RCC 7860 (cell line): ENCODE measurements around the gene PLEKHG4B.
A peak's percentile ranks its signal among the peaks of the same experiment; 100 is the strongest.
"Not testable (repeated sequence)": the region's sequence is repeated elsewhere in the genome, so short reads cannot be mapped to it uniquely, and the experiment has no call there.

Source experiments
- DNase-seq: peaks from one replicate; pipeline ENCODE4 v3.0.0-alpha.2; 2015; ENCODE audit warnings: low spot score
- FAIRE-seq: peaks from 2 replicates; lab custom pipeline; 2012; peaks lifted over from hg19 to GRCh38; lab: Jason Lieb, UNC

Gene PLEKHG4B

DNA sequence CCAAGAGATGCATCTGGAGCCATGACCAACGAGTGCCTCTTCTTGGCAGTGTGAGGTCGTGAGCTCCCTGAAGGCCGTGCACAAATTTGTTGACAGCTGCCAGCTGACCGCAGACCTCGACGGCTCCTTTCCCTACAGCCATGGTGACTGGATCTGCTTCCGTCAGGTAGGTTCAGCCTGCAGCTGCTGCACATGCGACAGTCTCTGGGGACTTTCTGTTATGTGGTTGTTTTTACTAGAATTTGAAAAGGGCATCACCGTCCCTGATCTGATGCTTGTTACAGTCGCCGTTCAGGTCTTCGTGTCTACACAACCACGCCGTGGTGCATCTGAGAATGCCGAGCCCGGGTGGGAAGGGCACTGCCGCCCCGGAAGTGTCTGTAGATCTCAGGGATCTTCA is 62.9 kb downstream of the PLEKHG4B start:
- FAIRE-seq (no peak), DNase-seq (no peak)

DNA sequence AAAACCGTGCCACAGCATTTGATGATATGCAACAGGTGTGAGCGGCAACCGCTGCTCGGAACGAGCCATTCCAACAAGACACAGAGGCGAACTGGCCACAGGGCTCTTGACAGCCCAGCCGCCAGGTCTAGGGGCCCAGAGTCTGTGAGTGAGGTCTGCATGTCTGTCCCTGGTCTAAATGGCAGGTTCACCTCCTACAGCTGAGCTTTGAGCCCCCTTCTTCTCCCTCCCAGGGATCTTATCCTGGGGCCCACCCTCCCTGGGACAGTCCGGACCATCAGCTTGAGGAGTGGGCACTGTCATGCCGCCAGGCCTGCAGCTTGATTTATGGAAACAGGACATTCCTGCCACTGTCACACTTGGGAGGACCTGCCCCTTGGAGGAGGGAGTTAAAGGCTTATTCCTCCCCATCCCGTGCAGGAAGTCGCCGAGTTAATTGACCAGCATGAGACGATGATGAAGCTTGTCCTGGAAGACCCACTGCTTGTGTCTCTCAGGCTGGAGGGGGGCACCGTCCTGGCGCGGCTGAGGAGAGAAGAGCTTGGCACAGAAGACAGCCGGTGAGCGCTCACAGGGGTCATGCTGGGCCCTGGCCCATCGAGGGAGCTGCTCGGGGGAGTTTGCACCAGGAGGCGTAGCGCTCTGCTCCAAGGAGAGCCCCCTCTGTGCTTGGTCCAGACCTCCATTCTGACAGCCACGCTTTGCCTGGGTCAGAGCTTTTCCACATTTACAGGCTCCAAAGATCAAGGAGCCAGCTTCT is 63.9 kb downstream of the PLEKHG4B start:
- no peak for FAIRE-seq
- DNase-seq: no peak

DNA sequence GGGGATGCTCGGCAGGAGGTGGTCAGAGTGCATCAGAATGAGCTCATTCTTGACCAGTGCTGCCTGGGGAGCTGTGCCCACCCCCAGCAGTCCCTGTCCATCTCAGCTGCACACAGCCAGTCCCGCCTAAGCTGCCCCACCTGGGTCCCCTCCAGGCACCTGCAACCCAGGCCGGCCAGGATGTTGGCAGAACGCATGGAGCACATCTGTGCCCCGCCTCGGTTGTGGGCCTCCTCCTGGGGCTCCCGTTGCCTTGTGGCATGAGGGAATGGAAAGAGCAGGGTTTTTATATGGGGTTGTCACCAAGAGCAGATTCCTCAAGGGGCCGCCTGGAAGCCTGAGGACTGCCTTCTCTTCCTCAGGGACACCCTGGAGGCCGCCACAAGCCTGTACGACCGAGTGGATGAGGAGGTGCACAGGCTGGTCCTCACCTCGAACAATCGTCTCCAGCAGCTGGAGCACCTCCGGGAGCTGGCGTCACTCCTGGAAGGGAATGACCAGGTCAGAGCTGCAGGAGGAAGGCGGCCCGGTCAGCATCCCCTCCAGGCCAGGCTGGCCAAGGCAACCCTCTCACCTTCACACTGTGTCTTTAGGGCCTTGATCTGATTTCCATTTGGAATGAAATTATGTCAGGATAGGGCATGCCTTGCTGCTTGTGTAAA is 64.6 kb downstream of the PLEKHG4B start:
- DNase-seq (peak; percentile 57), FAIRE-seq (peak; percentile 53)

DNA sequence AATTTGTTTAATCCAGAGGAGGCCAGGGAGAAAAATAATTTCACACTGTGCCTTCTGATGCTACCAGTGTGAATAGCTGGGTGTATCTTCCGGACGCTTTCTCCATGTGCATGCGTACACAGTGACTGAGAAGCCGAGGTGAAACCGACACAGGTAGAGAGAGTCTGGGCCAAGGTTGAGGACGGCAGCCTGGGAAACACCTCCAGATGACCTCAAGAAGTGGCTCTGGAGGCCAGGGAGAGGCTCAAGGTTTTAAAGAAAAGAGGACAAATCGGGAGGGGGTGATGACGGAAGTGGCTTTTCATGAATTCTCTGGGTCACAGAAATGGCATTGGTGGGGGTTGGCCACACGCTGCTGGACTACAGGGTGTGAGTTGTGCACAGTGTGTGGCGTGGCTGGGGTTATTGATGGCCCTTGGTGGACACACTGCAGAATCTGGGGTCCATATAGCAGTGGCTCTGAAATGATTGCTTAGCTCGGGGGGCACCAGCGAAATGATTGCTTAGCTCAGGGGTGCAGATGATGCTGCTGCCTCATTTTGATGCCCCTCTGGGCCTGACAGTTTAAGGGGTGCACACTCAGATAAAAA is 65.3 kb downstream of the PLEKHG4B start:
- DNase-seq: no peak
- FAIRE-seq: no peak

DNA sequence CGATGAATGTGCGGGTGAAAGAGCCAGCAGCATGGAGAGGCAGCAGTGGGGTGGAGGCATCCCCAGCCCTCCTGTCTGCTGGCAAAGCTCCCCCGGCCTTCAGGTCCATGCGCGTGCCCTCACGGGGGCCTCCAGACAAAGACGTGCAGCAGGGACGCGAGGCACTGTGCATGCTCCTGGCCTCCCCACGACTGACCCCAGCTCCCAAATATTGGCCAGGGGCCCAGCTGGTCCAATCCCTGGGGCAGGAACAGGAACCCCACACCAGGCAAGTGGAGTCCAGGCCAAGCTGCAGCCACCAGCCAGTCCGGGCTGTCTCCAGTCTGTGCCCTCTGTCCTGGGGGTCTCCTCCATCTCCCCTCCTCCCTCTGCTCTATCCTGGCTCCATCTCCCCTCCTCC is 65.8 kb downstream of the PLEKHG4B start:
- DNase-seq (no peak), FAIRE-seq (no peak)

DNA sequence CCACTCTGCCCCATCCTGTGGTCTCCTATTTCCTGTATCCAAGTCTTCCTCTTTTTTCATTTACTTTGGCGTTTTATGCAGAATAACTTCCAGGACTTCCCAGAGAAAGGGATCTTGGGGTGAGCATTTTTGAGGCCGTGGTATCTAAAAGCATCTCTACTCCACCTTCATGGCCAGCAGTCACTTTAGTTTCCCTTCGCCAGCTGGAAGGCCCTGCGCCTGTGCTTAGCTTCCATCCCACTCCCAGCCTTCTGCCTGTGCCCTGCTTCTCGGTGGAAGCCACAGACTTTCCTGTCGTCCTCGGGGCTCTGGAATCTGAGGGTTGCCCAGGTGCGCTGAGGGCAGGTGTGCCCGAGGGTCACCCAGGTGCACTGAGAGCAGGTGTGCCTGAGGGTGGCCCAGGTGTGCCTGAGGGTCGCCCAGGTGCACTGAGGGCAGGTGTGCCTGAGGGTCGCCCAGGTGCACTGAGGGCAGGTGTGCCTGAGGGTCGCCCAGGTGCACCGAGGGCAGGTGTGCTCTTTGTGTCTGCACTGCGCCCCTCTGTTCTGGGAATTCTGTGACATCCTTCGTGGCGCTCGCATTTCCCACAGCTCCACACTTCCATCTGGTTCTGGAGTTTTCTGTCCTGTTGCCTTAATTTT is 67.0 kb downstream of the PLEKHG4B start:
- FAIRE-seq (no peak), DNase-seq (no peak)

DNA sequence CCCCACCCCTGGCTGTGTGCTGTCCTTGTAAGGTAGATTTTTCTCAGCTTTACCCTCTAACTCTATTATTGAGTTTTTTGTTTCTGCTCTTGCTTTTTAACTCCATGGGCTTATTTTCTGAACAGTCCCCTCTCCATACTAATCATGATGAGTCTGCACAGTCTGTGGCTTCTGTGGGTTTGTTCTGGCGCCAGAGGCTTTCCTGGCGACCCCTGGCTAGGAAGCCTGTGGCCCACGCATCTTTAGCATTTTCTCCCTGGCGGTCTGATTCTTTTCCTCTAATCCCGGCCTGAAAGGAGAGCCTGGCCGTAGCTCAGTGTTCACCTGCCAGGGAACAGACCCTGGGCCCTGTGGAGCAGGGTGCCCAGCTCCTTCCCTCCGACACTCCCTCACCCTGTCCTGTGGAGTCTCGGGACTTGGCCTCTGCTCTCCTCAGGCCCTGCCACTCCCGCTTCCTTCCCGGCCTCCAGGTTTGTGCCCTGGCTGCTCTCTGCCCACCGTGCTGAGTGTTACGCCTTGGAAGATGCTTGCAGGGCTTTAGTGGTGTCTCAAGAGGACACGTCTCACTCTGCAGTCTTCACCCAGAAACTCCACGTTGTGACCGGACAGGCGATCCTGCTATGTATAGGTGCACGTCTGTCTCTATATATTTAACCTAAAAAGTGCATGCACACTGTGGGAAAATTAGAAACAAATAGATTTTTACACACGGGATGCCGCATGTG is 67.6 kb downstream of the PLEKHG4B start:
- DNase-seq (peak; percentile 86), FAIRE-seq (peak; percentile 96)

DNA sequence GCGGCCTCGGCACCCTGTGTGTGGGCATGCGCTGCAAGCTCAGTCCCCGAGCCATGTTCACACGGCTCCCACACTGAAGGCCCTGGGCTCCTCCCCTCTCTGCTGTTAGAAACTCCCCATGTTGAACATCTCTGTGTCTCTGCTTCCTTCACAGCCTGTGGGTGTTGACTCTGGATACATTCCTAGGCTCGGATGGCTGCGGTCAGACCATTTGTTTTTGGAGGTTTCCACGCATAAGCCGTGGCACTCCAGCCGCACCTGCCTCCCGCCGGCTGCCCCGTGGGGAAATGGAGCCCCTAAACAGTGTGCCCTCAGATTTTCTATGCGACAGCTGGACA is 68.2 kb downstream of the PLEKHG4B start:
- FAIRE-seq (no peak), DNase-seq (peak; percentile 39)

DNA sequence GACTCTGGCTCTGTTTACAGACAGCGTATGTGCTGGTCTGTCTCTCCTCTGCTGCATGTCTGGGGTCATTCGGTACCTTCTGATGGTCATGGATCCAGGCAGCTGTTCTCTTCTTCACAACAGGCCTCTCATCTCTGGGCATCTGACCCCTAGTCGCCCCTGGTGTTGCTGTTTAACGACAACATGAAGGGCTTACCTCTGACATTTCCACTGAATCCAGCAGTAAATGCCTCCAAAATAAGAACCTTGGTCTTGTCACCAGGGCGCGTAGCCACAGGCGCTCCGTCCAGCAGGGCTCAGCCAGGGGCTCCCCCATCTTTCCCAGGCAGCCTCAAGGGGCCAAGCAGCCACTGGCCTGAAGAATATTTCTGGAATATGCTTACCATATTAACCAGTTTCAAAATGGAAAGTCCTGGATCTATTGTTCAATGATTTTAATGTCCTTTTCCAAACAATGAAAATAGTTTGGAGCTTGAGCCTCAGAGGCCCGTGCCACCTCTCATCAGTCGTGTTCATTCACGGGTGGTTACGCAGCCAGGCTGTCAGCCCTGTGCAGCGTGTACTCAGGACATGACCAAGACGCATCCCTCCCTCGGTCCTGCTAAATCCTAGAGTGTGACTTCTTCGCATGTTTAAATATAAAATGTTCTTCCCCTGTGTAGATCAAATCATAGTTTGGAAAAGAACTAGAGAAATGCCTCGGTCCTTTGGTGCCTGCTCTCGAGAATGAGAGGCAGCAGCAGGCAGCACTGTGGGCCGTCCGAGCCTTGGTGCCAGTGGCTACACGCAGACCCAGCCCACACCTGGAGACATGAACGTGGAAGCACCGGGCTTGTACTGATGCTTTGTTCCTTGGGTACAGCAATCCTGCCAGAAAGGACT is 69.2 kb downstream of the PLEKHG4B start:
- DNase-seq (no peak), FAIRE-seq (no peak)

DNA sequence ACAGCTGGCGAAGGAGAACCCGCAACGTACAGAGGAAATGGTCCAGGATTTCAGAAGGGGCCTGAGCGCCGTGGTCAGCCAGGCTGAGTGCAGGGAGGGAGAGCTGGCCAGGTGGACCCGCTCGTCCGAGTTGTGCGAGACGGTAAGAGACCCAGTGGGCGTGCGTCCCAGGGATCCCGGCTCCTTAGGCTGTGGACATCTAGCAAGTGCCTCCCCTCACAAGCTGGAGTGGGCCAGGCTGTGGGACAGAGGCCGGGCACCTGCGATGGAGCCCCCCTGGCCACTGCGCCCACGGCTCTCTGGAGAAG is 69.8 kb downstream of the PLEKHG4B start:
- no peak for DNase-seq
- FAIRE-seq: no peak

DNA sequence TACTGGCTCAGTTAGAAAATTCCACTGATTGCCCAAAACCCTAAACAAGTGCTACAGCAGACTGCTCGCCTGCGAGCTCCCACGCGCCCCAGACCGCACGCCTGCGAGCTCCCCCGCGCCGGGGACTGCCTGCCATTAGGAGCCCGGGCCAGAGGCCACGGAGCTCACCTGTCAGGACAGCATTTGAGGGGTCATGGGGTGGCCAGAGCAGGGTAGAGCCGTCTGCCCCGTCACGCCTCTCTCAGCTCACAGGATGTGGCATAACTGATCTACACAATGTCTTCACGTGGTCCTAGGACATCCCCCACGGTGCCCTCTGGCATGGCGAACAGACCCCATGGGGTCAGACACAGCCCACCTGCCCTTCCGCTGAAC is 70.2 kb downstream of the PLEKHG4B start:
- FAIRE-seq (no peak), DNase-seq (no peak)

DNA sequence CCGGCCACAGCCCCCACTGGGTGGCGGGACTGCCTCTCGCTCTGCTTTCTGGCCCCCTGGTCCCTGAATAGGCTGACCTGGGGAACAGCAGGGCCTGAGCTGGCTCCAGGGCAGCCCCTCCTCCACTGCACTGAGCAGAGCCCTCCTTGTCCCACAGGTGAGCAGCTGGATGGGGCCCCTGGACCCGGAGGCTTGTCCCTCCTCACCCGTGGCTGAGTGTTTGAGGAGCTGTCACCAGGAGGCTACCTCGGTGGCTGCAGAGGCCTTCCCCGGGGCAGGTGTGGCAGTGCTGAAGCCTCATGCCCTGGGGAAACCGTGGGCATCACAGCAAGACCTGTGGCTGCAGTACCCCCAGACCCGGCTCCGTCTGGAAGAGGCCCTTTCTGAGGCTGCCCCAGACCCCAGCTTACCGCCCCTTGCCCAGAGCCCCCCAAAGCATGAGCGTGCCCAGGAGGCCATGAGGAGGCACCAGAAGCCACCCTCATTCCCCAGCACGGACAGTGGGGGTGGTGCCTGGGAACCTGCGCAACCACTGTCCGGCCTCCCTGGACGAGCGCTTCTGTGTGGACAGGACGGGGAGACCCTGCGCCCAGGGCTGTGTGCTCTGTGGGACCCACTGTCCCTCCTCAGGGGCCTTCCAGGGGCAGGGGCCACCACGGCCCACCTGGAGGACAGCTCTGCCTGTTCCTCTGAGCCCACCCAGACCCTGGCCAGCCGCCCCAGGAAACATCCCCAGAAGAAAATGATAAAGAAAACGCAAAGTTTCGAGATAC is 70.8 kb downstream of the PLEKHG4B start:
- DNase-seq (no peak), FAIRE-seq (no peak)

DNA sequence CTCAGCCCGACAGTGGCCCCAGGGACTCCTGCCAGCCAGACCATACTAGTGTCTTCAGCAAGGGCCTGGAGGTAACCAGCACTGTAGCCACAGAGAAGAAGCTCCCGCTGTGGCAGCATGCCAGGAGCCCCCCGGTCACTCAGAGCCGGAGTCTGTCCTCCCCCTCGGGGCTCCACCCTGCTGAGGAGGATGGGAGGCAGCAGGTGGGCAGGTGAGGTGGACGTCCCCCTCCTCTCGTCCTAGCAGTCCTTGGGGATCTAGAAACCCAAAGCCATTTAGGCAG is 71.3 kb downstream of the PLEKHG4B start:
- DNase-seq: no peak

DNA sequence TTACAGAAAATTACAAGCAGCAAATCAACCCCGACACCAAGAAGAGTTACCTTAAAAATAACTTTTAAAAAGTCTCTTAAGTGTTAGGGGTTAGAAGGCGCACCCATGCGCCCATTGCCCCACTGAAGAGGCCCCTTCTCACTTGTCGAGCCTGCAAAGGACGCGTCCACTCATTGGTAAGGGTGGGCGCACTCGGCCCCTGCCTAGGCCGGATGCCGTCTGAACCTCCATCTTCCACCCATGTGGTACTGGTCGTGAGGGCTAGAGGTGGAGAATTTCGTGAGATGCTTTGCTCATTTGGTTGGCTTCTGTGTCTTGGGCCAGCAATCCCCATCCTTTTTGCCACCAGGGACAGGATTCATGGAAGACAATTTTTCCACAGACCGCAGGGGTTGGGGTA is 71.9 kb downstream of the PLEKHG4B start:
- DNase-seq (no peak), FAIRE-seq (no peak)

More for the DNA sequence above, 71.3 kb downstream of the PLEKHG4B start:
- no peak for FAIRE-seq

DNA sequence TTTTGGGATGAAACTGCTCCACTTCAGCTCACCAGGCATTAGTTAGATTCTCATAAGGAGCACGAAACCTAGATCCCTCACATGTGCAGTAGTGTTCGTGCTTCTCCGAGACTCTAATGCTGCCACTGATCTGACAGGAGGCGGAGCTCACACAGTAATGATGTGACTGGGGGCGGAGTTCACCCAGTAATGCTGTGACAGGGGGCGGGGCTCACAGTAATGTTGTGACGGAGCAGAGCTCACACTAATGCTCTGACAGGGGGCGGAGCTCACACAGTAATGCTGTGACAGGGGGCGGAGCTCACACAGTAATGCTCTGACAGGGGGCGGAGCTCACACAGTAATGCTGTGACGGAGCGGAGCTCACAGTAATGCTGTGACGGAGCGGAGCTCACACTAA is 72.3 kb downstream of the PLEKHG4B start:
- FAIRE-seq (no peak), DNase-seq (no peak)

DNA sequence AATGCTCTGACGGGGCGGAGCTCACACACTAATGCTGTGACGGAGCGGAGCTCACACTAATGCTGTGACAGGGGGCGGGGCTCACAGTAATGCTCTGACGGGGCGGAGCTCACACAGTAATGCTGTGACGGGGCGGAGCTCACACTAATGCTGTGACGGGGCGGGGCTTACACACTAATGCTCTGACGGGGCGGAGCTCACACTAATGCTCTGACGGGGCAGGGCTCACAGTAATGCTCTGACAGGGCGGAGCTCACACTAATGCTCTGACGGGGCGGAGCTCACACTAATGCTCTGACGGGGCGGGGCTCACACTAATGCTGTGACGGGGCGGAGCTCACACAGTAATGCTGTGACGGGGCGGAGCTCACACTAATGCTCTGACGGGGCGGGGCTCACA is 72.8 kb downstream of the PLEKHG4B start:
- not testable (repeated sequence) for DNase-seq, FAIRE-seq

DNA sequence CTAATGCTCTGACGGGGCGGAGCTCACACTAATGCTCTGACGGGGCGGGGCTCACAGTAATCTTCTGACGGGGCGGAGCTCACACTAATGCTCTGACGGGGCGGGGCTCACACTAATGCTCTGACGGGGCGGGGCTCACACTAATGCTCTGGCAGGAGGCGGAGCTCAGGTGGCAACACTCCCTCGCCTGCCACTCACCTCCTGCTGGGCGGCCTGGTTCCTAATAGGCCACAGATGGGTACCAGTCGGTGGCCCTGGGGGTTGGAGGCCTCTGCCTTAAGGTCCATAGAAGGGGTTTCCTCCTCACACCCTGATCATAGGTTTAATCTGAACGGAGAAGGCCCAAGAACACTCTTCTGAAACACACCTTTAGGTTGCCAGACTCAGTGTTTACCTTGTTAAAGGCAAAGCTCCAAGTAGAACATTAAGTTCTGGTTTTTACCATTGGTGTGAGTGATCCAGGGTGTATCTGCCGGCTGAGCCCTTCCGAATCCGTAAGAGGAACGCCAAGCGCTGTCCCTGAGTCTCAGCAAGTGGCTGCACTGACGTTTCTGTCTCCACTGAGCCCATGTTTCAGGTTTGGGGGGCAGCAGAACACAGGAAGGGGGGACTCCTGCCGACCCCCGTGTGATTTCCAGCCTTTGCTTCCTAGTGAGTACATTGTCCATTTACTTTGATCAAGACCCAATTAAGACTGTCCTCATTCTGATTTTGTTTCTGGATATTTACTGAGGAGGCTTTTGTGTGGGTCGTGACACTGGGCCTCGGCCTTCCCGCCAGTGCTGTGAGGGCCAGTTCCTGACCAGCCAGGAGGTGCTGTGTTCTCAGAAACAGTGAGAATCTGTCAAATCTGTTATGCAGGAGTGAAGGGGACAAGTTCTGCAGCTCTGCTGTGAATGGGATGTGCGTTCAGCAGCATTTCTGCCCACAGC is 74.7 kb downstream of the PLEKHG4B start:
- FAIRE-seq (no peak), DNase-seq (no peak)

DNA sequence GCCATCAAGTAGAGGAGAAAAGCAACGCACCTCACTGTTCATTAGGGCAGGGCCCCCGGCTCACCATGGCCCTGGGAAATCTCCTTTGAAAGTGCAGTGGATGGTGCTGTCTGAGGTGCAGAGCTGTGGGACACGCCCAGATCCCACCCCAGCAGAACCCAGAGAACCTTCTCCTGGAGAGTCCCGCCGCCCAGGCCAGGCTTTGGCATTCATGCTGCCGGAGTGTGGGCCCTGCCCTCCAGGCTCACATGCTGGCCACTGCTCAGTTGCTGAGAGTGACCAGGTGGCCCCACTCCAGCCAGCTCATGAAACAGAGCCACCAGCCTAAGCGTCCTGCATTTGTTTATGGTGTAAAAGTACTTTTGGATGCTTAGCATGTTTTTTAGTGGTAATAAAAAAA is 75.5 kb downstream of the PLEKHG4B start:
- no peak for DNase-seq
- FAIRE-seq: no peak
